ENCODE results near the gene SLC27A3. TPM values are rescaled to one million over a fixed set of nuclear protein-coding genes. Genes with fewer than 3 reads are reported as not detected.

Gene SLC27A3
- total and polyA plus RNA-seq, 2 of the 8 experiments (the other 6 are each of a cell fraction or from before 2014, with no cell fraction given) = 39.1 to 40.1 TPM

GRCh38 chr1:153741986-153742385 lies 33.2 kb upstream of the SLC27A3 start:
- Histone ChIP-seq H3K36me3 (ENCODE audit: control insufficient read depth in 2 of 4, insufficient read depth in 4 of 4, low read length in 3 of 4) (peaks cover 9 to 38% (median 26%) of the 10 kb centered on the region in 4 experiments), H3K23me2 (ENCODE audit: low read depth, low read length) (no peaks in the 10 kb centered on the region; the same call in 1 of the 2 replicates)

More at GRCh38 chr1:153741986-153742385, 33.2 kb upstream of the SLC27A3 start:
- Histone ChIP-seq H3K27ac (ENCODE audit: low read depth, low read length) (no peak overlapping the region), H3K4me2 (ENCODE audit: insufficient read depth in 1 of 2, low read depth in 2 of 2, low read length in 2 of 2) (no peak overlapping the region), H3K79me1 (ENCODE audit: low read depth, low read length) (no peaks in the 10 kb centered on the region), H2BK15ac (ENCODE audit: low read length) (no peak overlapping the region), H4K20me1 (replicated peaks in 1 of 2; ENCODE audit: control insufficient read depth in 1 of 2, insufficient read depth in 2 of 2, low read length in 2 of 2) (no peaks in the 10 kb centered on the region), H3K27me3 (replicated peaks in 1 of 4; ENCODE audit: control insufficient read depth in 3 of 4, extremely low read depth in 1 of 4, insufficient read depth in 3 of 4, low read length in 3 of 4) (peaks cover 0 to 2% (median 0%) of the 10 kb centered on the region in 4 experiments; a peak in 1 of 7 replicates), H3K4ac (replicated peaks; ENCODE audit: insufficient read length, low read depth, low read length) (no peak overlapping the region), H3K9ac (replicated peaks in 1 of 4; ENCODE audit: extremely low read depth in 1 of 4, low read depth in 3 of 4, low read length in 3 of 4) (no peak overlapping the region), H3K79me2 (ENCODE audit: control insufficient read depth in 1 of 2, insufficient read depth in 2 of 2, low read length in 2 of 2) (peaks cover 0 to 11% of the 10 kb centered on the region in 2 experiments; a peak in 2 of 4 replicates), H2BK120ac (replicated peaks; ENCODE audit: low read depth, low read length) (no peak overlapping the region), H2BK5ac (ENCODE audit: low read depth, low read length) (no peak overlapping the region), H3K18ac (ENCODE audit: extremely low read depth, low read length) (no peak overlapping the region), H3K4me1 (replicated peaks in 1 of 4; ENCODE audit: control insufficient read depth in 3 of 4, insufficient read depth in 4 of 4, low read length in 3 of 4) (peaks cover 6 to 40% (median 16%) of the 10 kb centered on the region in 4 experiments; a peak in 6 of 7 replicates), H4K8ac (ENCODE audit: extremely low read depth, insufficient read depth, low read length) (no peak overlapping the region), H3K14ac (ENCODE audit: insufficient read length) (no peak overlapping the region), H2BK20ac (ENCODE audit: low read length) (no peak overlapping the region), H2AFZ (ENCODE audit: low read length) (no peak overlapping the region), H3K56ac (replicated peaks; ENCODE audit: insufficient read length, low read depth, low read length) (no peak overlapping the region), H3K9me3 (ENCODE audit: insufficient read depth in 2 of 2, low read depth in 1 of 2, low read length in 1 of 2) (no peaks in the 10 kb centered on the region), H4K5ac (ENCODE audit: insufficient read length, low read depth, low read length) (no peak overlapping the region), H4K91ac (replicated peaks; ENCODE audit: insufficient read length, low read length) (no peak overlapping the region), H2AK5ac (ENCODE audit: low read depth, low read length) (no peak overlapping the region), H3K23ac (ENCODE audit: insufficient read length) (no peak overlapping the region), H2BK12ac (ENCODE audit: low read depth, low read length) (no peak overlapping the region), H3K4me3 (ENCODE audit: extremely low read depth in 1 of 4, insufficient read depth in 2 of 4, low read depth in 3 of 4, low read length in 4 of 4) (no peak overlapping the region)
- POLR2A ChIA-PET (ENCODE audit: partially characterized antibody) = interaction anchor here (1.0 to 5.2 kb wide), 4 partner anchors 10 to 42 kb away, joined by 3 to 60 read pairs (median 4); partner anchors contain the start of gene INTS3
- CTCF ChIA-PET (ENCODE audit: partially characterized antibody) = interaction anchor here (1.3 to 2.8 kb wide), 2 partner anchors 10 to 13 kb away, joined by 3 to 9 read pairs; no protein-coding TSS in a partner anchor
- DNase-seq (ENCODE audit: low read depth in 1 of 2, low spot score in 2 of 2) (no peak), FAIRE-seq (no peak)
- 93% methylated on average over 2 of the region's 2 CpGs; no CpG with 5 or more reads in 1 of the 2 experiments for WGBS, 2 experiments (ENCODE audit: extremely low coverage in 1 of 2, insufficient coverage in 1 of 2, insufficient read length in 1 of 2, insufficient replicate concordance in 2 of 2, low coverage in 1 of 2, low lambda C conversion rate in 2 of 2, missing lambda C conversion rate in 1 of 2)
- no peak for TF ChIP-seq CHD2 (IDR thresholded peaks at IDR 0.05; ENCODE audit: low read length)
- no peak for TF ChIP-seq CHD1 (IDR thresholded peaks at IDR 0.05; ENCODE audit: low read depth, low read length)
- TF ChIP-seq CEBPB (IDR thresholded peaks at IDR 0.05; ENCODE audit: low read depth, low read length) = no peak
- no peak for TF ChIP-seq BCL11A (IDR thresholded peaks at IDR 0.05; ENCODE audit: low read depth in 2 of 2, low read length in 2 of 2)
- no peak for TF ChIP-seq RBBP5 (IDR thresholded peaks at IDR 0.05; ENCODE audit: borderline replicate concordance, low read depth, low read length)

Measured in H1 (cell line).